ENCODE data around the gene RECQL.
"Not testable (repeated sequence)": the region's sequence is repeated elsewhere in the genome, so short reads cannot be mapped to it uniquely, and the experiment has no call there.

The RECQL gene

DNA sequence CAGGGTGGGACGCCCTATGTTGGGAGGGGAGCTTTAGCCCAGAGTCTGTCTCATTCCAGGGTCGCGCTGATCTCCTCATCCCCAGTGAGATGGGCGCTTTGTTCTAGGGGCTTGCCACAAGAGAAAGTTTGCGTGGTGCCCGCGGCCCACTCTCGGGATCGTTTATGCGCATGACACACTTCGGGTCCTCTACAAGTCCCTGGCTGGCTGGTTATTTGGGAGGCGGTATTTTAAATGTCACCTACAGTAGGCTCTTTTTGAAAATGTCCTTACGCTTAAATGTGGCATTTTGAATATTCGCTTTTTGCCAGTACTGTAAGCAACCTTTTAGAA lies 695 bp upstream of the RECQL start:
- peak; percentile 16 for DNase-seq

DNA sequence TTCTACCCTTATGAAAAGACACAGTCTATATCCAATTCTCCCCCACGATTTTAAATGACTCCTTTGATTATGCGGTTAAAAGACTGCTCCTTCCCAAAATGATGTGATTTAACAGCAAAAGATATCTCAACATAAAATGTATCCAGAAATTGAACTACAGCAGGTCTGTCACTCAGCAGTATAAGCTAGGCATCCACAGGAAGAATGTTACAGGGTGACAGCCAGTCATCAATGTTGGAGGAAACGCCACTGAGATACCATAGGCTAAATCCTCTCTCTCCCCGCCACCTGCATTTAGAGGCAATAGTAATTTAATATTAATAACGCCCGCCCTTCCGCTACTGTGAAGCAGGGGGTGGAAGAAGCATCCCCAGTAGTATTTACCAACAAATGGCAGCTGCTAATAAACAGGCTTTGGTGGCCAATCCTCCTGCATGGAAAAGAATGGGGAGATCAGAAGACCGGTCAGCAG lies 613 bp downstream of the RECQL start:
- DNase-seq: peak; percentile 5

DNA sequence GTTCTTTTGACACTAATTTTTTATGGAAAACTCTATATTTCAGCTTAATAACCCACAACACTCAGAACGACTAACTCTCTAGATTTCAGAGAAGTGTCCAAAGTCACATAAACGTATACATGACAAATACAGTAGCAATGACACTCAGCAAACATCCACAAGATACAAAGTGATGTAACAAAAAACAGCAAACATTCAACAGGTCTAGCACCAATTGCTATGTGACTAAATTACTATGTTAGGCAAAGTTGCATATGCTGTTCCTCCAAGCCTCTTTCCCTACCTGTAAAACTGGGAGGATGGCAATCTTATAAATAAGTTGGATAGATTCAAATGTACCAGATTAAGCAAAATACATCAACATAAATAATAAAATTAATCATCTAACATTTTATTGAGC lies 1.7 kb downstream of the RECQL start:
- DNase-seq: no peak

DNA sequence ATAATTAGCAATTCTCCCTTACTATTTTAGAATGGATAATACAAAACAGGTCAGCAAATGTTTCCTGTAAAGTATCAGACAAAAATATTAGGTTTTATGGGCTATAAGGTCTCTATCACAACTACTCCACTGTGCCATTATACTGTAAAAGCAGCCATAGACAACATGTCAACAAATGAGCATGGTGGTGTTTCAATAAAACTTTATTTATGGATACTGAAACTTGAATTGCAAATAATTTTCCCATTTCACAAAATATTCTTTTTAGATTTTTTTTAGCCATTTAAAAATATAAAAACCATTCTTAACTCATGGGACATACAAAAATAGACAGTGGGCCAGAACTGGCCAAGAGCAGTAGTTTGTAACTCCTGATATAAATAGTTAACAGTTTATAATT lies 15.4 kb downstream of the RECQL start:
- no peak for DNase-seq

DNA sequence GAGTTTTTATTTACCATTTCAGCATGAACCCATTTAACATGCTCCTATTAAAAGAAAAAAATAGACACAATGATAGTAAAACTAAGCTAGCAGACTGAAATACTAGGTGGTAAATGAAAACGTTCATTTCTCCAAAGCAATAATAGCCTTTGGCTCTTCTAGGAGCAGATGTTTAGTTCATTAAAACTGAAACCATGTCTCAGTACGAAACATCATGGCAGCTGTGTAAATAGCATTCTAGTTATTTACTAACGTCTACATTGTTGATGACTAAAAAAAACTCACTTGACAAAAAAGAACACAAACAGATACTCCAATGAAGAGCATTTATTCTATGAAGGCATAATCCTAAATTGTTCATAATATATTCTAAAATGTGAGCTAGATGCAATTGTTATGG lies 17.9 kb downstream of the RECQL start:
- no peak for DNase-seq

- DNase-seq: no peak
Measured at GRCh38 chr12:21478756-21479455, 22.5 kb downstream of the RECQL start.

- DNase-seq: no peak
Measured at GRCh38 chr12:21476949-21477348, 24.5 kb downstream of the RECQL start.

GRCh38 chr12:21475552-21475951 lies 25.9 kb downstream of the RECQL start:
- DNase-seq: no peak

- no peak for DNase-seq
Measured at GRCh38 chr12:21472197-21472823, 29.1 kb downstream of the RECQL start.

DNA sequence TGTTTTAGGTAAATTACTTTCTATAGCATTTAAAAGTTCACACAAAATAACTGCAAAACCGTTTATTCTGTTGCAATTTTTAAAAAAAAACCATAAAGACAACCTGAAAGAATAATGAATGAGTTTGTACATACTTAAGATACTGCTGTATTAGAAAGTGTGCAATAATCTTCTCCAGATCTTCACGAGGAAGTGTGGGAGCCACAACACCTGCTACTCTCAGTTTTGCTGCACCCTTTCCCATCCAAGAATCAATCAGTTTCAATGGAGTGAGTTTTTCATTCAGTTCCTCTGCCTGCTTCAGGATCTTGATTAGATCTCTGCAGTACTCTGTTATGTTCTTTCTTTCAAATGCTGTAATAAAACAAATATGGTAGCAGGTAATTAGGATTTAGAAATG lies 30.1 kb downstream of the RECQL start:
- no peak for DNase-seq

GRCh38 chr12:21467334-21467733 lies 34.1 kb downstream of the RECQL start:
- not testable (repeated sequence) for DNase-seq

DNA sequence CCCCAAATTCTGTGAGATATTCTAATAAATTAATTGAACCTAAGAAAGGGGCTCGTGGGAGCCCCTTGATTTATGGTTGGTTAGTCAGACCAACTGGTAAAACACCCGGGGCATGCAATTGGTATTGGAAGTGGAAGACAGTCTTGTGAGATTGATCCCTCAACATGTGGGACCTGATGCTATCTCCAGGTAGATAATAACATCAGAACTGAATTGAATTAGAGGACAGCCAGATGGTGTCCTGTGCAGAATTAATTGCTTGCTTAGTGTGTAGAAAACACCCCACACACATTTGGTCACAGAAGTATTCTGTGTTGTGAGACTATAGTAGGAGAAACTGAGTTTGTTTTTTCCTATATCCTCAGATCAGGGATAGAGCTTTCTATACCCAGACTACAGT lies 42.0 kb downstream of the RECQL start:
- DNase-seq: no peak

DNA sequence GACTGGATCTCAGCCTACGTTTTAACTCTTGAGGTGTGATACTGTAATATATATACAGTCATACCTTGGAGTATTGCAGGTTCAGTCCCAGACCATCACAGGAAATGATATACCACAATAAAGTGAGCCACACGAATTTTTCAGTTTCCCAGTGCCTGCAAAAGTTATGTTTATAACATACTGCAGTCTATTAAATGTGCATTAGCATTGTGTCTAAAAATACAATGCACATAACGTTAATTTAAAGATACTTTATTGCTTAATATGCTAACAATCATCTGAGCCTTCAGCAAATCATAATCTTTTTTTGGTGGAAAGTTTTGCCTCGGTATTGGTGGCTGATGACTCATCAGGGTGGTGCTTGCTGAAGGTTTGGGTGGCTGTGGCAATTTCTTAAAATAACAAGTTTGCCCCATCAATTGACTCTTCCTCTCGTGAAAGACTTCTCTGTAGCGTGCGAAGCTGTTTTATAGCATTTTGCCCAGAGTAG lies 45.1 kb downstream of the RECQL start:
- DNase-seq: peak; percentile 34

DNA sequence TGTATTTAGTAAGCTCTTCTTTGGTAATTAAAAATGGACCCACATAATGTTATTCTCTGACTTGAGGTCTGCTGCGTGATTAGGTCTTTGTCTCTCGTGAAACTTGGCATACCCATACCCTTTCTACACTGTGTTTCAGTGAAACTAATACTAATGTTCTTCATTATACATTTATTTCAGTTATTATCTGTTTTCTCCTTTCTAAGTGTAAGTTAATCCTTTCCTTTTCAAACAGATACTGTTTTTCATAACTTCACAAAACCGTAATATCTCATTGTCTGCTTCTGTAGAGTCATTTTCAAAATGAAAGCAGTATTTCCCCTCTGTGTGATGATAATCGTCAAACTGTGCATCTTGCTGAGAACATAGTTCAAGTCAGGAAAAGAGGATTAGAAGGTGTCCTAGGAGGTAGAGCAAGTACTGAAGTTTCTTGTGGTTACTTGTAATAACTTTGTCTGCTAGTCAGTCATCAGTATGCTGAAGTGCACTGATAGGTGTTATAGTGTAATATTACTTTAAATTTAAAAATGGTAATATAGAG lies 48.1 kb downstream of the RECQL start:
- DNase-seq: no peak

- no peak for DNase-seq
Measured at GRCh38 chr12:21451529-21451928, 49.9 kb downstream of the RECQL start.

GRCh38 chr12:21444193-21445146 lies 57.0 kb downstream of the RECQL start:
- no peak for DNase-seq

DNA sequence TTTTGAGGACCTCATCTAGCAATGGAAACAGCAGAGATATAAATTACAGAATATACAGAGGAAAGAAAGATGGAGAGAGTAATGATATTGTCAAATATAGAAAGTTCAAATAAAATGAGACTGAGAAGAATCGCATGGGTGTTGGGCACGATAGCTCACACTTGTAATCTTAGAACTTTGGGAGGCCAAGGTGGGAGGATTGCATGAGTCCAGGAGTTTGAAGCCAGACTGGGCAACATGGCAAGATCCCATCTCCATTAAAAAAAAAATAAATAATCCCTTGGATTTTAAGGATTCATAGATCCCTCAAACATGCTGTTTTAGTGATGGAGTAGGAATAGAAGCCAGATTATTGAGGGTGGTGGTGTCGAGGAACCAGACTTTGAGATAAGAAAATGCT lies 62.1 kb downstream of the RECQL start:
- DNase-seq: no peak

GRCh38 chr12:21438643-21439042 lies 62.8 kb downstream of the RECQL start:
- DNase-seq: no peak

DNA sequence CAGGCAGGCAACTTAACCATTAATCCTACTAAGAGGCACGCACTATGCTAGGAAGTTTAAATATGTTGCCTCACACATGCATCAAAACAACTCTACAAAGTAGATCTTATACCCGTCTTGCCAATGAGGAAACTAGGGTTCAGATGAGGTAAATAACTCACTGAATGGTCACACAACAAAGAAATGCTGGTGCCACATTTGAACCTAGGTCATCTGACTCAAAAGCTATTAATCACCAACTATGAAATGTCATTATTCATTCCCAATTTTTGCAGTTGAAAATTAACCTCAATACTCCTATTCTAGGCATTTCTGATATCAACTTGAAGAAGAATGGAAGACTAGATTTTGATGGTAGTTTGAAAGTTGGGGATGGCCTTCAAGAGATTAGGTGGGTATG lies 66.7 kb downstream of the RECQL start:
- DNase-seq: no peak

DNA sequence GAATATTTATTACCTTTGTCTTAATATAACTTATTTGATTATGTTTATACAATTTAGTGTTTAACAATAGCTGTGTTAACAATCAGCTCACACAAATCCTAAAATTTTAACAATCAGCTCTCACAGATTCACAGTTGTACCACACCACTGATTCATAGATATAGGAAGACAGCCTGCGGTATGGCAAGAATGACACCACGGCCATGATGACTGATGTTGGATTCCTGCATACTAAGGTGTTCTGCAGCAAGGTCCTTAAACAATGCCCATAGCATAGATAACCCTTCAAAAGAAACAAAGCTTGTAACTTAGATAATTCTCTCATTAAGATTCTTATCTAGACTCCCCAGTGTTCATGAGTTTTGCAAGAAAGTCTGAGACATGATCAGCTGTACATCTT lies 67.9 kb downstream of the RECQL start:
- DNase-seq: no peak

- no peak for DNase-seq
Measured at GRCh38 chr12:21429994-21430393, 71.4 kb downstream of the RECQL start.

DNA sequence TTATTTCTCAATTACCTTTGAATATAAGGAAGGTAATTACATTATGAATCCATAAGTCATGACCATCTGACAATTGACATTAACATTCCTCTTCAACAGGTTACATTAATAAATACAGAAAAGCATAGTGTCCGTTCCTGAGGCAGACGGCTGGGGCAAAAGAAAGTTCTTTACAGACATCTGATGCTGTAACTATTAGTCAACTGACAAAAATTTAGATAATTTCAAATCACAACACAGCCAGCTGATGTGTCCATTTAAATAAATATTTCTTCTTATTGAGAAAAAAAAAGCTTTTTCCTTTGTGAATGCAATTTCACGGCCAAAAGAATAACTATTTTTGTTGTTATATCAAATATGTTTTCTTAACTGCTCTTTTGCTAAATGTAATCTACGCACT lies 73.2 kb downstream of the RECQL start:
- no peak for DNase-seq

DNA sequence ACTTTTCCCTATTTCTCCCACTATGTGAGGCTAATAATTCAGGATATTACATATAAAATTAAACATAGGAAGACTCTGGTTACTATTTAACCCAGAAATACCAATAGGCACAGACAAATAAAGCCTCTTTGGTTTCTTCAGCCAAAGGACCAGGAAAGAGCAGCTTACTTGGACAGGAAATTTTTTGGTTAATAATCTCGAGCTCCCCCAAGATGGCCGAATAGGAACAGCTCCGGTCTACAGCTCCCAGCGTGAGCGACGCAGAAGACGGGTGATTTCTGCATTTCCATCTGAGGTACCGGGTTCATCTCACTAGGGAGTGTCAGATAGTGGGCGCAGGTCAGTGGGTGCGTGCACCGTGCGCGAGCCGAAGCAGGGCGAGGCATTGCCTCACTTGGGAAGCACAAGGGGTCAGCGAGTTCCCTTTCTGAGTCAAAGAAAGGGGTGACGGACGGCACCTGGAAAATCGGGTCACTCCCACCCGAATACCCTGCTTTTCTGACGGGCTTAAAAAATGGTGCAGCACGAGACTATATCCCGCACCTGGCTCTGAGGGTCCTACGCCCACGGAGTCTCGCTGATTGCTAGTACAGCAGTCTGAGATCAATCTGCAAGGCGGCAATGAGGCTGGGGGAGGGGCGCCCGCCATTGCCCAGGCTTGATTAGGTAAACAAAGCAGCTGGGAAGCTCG lies 82.3 kb downstream of the RECQL start:
- not testable (repeated sequence) for DNase-seq

Data from activated T-cell treated with anti-CD3 and anti-CD28 coated beads for 4 hours (primary cell).